Measurements from ENCODE around the gene ERG28. TPM values are rescaled to one million over a fixed set of nuclear protein-coding genes. Genes with fewer than 3 reads are reported as not detected.

ERG28 gene
- total RNA-seq, 1 experiment from 2014 or later = 18.4 TPM

DNA sequence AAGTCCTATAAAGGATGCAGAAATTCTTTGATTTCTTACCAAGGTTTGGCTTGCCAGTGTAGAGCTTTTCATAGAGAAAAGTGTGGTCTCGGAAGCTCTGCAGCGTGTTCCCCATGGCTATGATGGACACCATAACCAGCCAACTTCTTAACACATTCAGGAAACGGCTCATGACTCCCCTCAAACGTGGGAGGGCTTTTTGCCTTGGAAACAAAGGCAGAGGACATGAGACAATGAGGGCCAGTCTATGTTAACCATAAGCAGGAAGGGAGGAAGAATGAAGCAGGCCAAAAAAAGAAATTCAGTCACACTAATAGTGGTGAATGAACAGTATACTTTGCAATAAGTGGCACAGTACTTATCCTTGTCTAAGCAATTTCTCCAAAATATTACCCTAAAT, 3.3 kb downstream of the ERG28 start:
- ChIA-PET POLR2A (no interaction called here), RAD21 (ENCODE audit: low non-redundant PET in 1 of 2, low total read pairs in 2 of 2, uncharacterized antibody in 2 of 2, unreplicated experiment in 2 of 2) (interaction anchor here (0.7 to 1.3 kb wide), 2 partner anchors 79 to 80 kb away, joined by 3 read pairs; no protein-coding TSS in a partner anchor), CTCF (interaction anchor here (1.5 to 2.0 kb wide), 2 partner anchors 11 to 325 kb away, joined by 5 to 6 read pairs; partner anchors contain the start of gene TGFB3)
- peaks cover 21% of the 10 kb centered on the region for H3K79me2 ChIP-seq (ENCODE audit: insufficient read depth, low read length)
- no peaks in the 10 kb centered on the region for H4K20me1 ChIP-seq (ENCODE audit: insufficient read depth)
- no peak overlapping the region for H3K27ac ChIP-seq (ENCODE audit: low read depth, low read length)
- H3K9ac ChIP-seq (ENCODE audit: low read length) = no peak overlapping the region
- no peak overlapping the region for H3K4me2 ChIP-seq (ENCODE audit: low read length)
- H3K27me3 ChIP-seq (ENCODE audit: insufficient read depth, low read length) = no peaks in the 10 kb centered on the region
- H3K4me3 ChIP-seq (replicated peaks in 1 of 2; ENCODE audit: low read depth in 1 of 2, low read length in 2 of 2) = no peak overlapping the region
- H3K9me3 ChIP-seq (ENCODE audit: control insufficient read depth in 1 of 2, insufficient read depth in 1 of 2, low read depth in 1 of 2, low read length in 2 of 2) = no peaks in the 10 kb centered on the region
- no peaks in the 10 kb centered on the region for H3K9me2 ChIP-seq (ENCODE audit: insufficient read depth)
- BruUV-seq (replicated peaks) = no TSS peak
- H2AFZ ChIP-seq (ENCODE audit: low read depth, low read length, poor library complexity, severe bottlenecking) = no peak overlapping the region
- DNase-seq (ENCODE audit: low read depth, low spot score) (no peak), ATAC-seq (no peak)
- intact Hi-C loops (cut with micrococcal nuclease) = no loop called here
- H3K36me3 ChIP-seq (ENCODE audit: control insufficient read depth in 1 of 2, insufficient read depth in 2 of 2, low read length in 2 of 2) = peaks cover 0 to 7% of the 10 kb centered on the region in 2 experiments; a peak in 1 of 4 replicates
- TF ChIP-seq EZH2phosphoT487 (IDR thresholded peaks at IDR 0.05; ENCODE audit: borderline replicate concordance) = no peak
- TF ChIP-seq, protein P1, sequence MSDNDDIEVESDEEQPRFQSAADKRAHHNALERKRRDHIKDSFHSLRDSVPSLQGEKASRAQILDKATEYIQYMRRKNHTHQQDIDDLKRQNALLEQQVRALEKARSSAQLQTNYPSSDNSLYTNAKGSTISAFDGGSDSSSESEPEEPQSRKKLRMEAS (IDR thresholded peaks at IDR 0.05) = no peak
- no peak for TF ChIP-seq POLR2A (IDR thresholded peaks at IDR 0.05; ENCODE audit: borderline replicate concordance, extremely low read depth, insufficient read depth, insufficient read length)
- no peak for TF ChIP-seq YY1 (IDR thresholded peaks at IDR 0.05; ENCODE audit: extremely low read depth, insufficient replicate concordance, low read depth, low read length)
- TF ChIP-seq, protein P2, sequence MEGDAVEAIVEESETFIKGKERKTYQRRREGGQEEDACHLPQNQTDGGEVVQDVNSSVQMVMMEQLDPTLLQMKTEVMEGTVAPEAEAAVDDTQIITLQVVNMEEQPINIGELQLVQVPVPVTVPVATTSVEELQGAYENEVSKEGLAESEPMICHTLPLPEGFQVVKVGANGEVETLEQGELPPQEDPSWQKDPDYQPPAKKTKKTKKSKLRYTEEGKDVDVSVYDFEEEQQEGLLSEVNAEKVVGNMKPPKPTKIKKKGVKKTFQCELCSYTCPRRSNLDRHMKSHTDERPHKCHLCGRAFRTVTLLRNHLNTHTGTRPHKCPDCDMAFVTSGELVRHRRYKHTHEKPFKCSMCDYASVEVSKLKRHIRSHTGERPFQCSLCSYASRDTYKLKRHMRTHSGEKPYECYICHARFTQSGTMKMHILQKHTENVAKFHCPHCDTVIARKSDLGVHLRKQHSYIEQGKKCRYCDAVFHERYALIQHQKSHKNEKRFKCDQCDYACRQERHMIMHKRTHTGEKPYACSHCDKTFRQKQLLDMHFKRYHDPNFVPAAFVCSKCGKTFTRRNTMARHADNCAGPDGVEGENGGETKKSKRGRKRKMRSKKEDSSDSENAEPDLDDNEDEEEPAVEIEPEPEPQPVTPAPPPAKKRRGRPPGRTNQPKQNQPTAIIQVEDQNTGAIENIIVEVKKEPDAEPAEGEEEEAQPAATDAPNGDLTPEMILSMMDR (IDR thresholded peaks at IDR 0.05 in 2 of 3, conservative IDR thresholded peaks at IDR 0.05 in 1 of 3; ENCODE audit: borderline replicate concordance in 1 of 3, insufficient read depth in 1 of 3, low read depth in 2 of 3, low read length in 2 of 3) = no peak
- TF ChIP-seq, protein P3, sequence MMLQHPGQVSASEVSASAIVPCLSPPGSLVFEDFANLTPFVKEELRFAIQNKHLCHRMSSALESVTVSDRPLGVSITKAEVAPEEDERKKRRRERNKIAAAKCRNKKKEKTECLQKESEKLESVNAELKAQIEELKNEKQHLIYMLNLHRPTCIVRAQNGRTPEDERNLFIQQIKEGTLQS (IDR thresholded peaks at IDR 0.05) = no peak
- no peak for TF ChIP-seq SRF (IDR thresholded peaks at IDR 0.05; ENCODE audit: low read depth)
- TF ChIP-seq, protein P4, sequence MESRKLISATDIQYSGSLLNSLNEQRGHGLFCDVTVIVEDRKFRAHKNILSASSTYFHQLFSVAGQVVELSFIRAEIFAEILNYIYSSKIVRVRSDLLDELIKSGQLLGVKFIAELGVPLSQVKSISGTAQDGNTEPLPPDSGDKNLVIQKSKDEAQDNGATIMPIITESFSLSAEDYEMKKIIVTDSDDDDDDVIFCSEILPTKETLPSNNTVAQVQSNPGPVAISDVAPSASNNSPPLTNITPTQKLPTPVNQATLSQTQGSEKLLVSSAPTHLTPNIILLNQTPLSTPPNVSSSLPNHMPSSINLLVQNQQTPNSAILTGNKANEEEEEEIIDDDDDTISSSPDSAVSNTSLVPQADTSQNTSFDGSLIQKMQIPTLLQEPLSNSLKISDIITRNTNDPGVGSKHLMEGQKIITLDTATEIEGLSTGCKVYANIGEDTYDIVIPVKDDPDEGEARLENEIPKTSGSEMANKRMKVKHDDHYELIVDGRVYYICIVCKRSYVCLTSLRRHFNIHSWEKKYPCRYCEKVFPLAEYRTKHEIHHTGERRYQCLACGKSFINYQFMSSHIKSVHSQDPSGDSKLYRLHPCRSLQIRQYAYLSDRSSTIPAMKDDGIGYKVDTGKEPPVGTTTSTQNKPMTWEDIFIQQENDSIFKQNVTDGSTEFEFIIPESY (IDR thresholded peaks at IDR 0.05; ENCODE audit: extremely low read depth, insufficient replicate concordance, low read length) = no peak
- TF ChIP-seq TCF7L2 (IDR thresholded peaks at IDR 0.05; ENCODE audit: borderline replicate concordance, extremely low read depth, insufficient read depth, insufficient read length) = no peak
- H3K4me1 ChIP-seq (ENCODE audit: control insufficient read depth in 1 of 2, insufficient read depth in 2 of 2, low read length in 2 of 2) = peaks cover 3 to 10% of the 10 kb centered on the region in 2 experiments; a peak in 2 of 4 replicates
